H54 (cell line): ENCODE results near the gene RAMP3.

ENCODE experiments used
- DNase-seq: peaks from one replicate; pipeline ENCODE4 v3.0.0; 2011; ENCODE audit warnings: low spot score, mixed read lengths; ENCODE audit not compliant: insufficient read length
- FAIRE-seq: peaks from 3 replicates; lab custom pipeline; 2011; peaks lifted over from hg19 to GRCh38; lab: Jason Lieb, UNC
- POLR2A ChIP-seq: IDR thresholded peaks from 2 replicates; pipeline ENCODE4 v1.6.1; 2011; ENCODE audit warnings: low read depth, mild to moderate bottlenecking, low read length

RAMP3 gene

GRCh38 chr7:45174328-45174610 lies 16.7 kb downstream of the RAMP3 start:
- DNase-seq (no peak), FAIRE-seq (no peak)
- no peak for TF ChIP-seq POLR2A

GRCh38 chr7:45174966-45175765 lies 17.6 kb downstream of the RAMP3 start:
- no peak for TF ChIP-seq POLR2A
- DNase-seq (no peak), FAIRE-seq (no peak)

- DNase-seq (no peak), FAIRE-seq (no peak)
- no peak for TF ChIP-seq POLR2A
Observed at GRCh38 chr7:45176091-45176490, 18.5 kb downstream of the RAMP3 start.

- no peak for FAIRE-seq
- DNase-seq: no peak
- no peak for TF ChIP-seq POLR2A
Observed at GRCh38 chr7:45176886-45177731, 19.5 kb downstream of the RAMP3 start.

- no peak for TF ChIP-seq POLR2A
- no peak for FAIRE-seq
- no peak for DNase-seq
Observed at GRCh38 chr7:45177801-45178200, 20.2 kb downstream of the RAMP3 start.

GRCh38 chr7:45178241-45179225 lies 20.9 kb downstream of the RAMP3 start:
- DNase-seq (peak; percentile 45), FAIRE-seq (no peak)
- TF ChIP-seq POLR2A: no peak

GRCh38 chr7:45179666-45180065 lies 22.1 kb downstream of the RAMP3 start:
- TF ChIP-seq POLR2A: no peak
- DNase-seq (no peak), FAIRE-seq (no peak)

- DNase-seq: no peak
- TF ChIP-seq POLR2A: no peak
- FAIRE-seq: no peak
Observed at GRCh38 chr7:45180084-45180986, 22.7 kb downstream of the RAMP3 start.

- TF ChIP-seq POLR2A: no peak
- FAIRE-seq: no peak
- no peak for DNase-seq
Observed at GRCh38 chr7:45181286-45181960, 23.8 kb downstream of the RAMP3 start.

GRCh38 chr7:45181991-45182855 lies 24.6 kb downstream of the RAMP3 start:
- TF ChIP-seq POLR2A: no peak
- DNase-seq: no peak
- FAIRE-seq: no peak
